Gastrocnemius medialis (tissue), 4 donors: Measurements from ENCODE around the gene OAT.

Source experiments
- CTCF ChIP-seq, 5 experiments: fragments of 450-650 bp in 3 of 5; fragments of 200-600 bp in 2 of 5; sonication (generic) in 2 of 5; IDR thresholded peaks in 4 of 5; conservative IDR thresholded peaks in 1 of 5; 1 replicate in 4 of 5; 2 replicates in 1 of 5; pipeline ENCODE4 v1.5.1; 2016 to 2019; ENCODE audit warnings: antibody characterized with exemption in 5 of 5, mild to moderate bottlenecking in 3 of 5, moderate library complexity in 3 of 5
- POLR2A ChIP-seq, 2 donors: fragments of 450-650 bp; IDR thresholded peaks; one replicate each; pipeline ENCODE4 v1.6.1; 2017; ENCODE audit warnings: antibody characterized with exemption in 2 of 2, mild to moderate bottlenecking in 2 of 2, moderate library complexity in 2 of 2

GRCh38 chr10:124450012-124450782 lies 31.5 kb upstream of the OAT start, which contains the start of gene NKX1-2:
- no peak for TF ChIP-seq CTCF (IDR thresholded peaks at IDR 0.05 in 4 of 5, conservative IDR thresholded peaks at IDR 0.05 in 1 of 5)
- no peak for TF ChIP-seq POLR2A (IDR thresholded peaks at IDR 0.05)
